HG02943 (cell line): Measurements from ENCODE around the gene NDRG3.
"Not testable (repeated sequence)": the region's sequence is repeated elsewhere in the genome, so short reads cannot be mapped to it uniquely, and the experiment has no call there.

Source experiments
- ATAC-seq: cut with Tn5 transposase; IDR thresholded peaks from one replicate; pipeline ENCODE4 v1.9.1; 2021; ENCODE audit warnings: mild to moderate bottlenecking, low read depth, moderate library complexity; ENCODE audit not compliant: unreplicated experiment

The NDRG3 gene

GRCh38 chr20:36647196-36648121, 98.4 kb downstream of the NDRG3 start:
- ATAC-seq: no peak

GRCh38 chr20:36646678-36647077, 99.2 kb downstream of the NDRG3 start:
- no peak for ATAC-seq

- ATAC-seq: no peak
Observed at GRCh38 chr20:36645998-36646397, 99.9 kb downstream of the NDRG3 start, which contains the start of gene SLA2. TSS of gene SLA2 (minus strand) at chr20:36646196. CDS start at chr20:36641335, 4,861 bp downstream.

- ATAC-seq: no peak
Observed at GRCh38 chr20:36645353-36645752, 100.5 kb downstream of the NDRG3 start.

- ATAC-seq: no peak
Observed at GRCh38 chr20:36644706-36645095, 101.2 kb downstream of the NDRG3 start.

GRCh38 chr20:36644032-36644705, 101.7 kb downstream of the NDRG3 start:
- no peak for ATAC-seq

- no peak for ATAC-seq
Observed at GRCh38 chr20:36642136-36642535, 103.8 kb downstream of the NDRG3 start.

- ATAC-seq: no peak
Observed at GRCh38 chr20:36641506-36641843, 104.4 kb downstream of the NDRG3 start.

GRCh38 chr20:36638876-36639400, 107.0 kb downstream of the NDRG3 start:
- not testable (repeated sequence) for ATAC-seq

GRCh38 chr20:36634342-36634741, 111.5 kb downstream of the NDRG3 start:
- ATAC-seq: no peak

GRCh38 chr20:36633285-36633772, 112.6 kb downstream of the NDRG3 start:
- ATAC-seq: no peak

GRCh38 chr20:36632487-36633284, 113.2 kb downstream of the NDRG3 start:
- ATAC-seq: no peak

GRCh38 chr20:36632147-36632486, 113.8 kb downstream of the NDRG3 start:
- no peak for ATAC-seq

- no peak for ATAC-seq
Observed at GRCh38 chr20:36631646-36632045, 114.2 kb downstream of the NDRG3 start.

GRCh38 chr20:36629719-36630681, 115.9 kb downstream of the NDRG3 start:
- no peak for ATAC-seq

- no peak for ATAC-seq
Observed at GRCh38 chr20:36628076-36628475, 117.8 kb downstream of the NDRG3 start.

GRCh38 chr20:36624944-36625324, 121.0 kb downstream of the NDRG3 start:
- no peak for ATAC-seq

GRCh38 chr20:36624068-36624943, 121.6 kb downstream of the NDRG3 start:
- no peak for ATAC-seq

- no peak for ATAC-seq
Observed at GRCh38 chr20:36623444-36623843, 122.4 kb downstream of the NDRG3 start.
